Cardiac fibroblast (primary cell): ENCODE results near the gene SLC9A5.

Experiments
- DNase-seq, 2 donors: peaks; one replicate each; pipeline versions ENCODE4 v3.0.0 to v3.0.0-alpha.2; 2010; ENCODE audit warnings: low read depth in 2 of 2
- H3K4me3 ChIP-seq, 2 donors: replicated peaks in 1 of 2; 1 replicate in 1 of 2; 2 replicates in 1 of 2; pipeline ENCODE4 v1.5.1; 2011; ENCODE audit warnings: low read depth in 2 of 2, low read length in 2 of 2, mild to moderate bottlenecking in 2 of 2, moderate library complexity in 1 of 2
- CTCF ChIP-seq: IDR thresholded peaks from one replicate; pipeline ENCODE4 v1.5.1; 2011; ENCODE audit warnings: low read depth, mild to moderate bottlenecking, low read length, inconsistent platforms

The SLC9A5 gene

DNA sequence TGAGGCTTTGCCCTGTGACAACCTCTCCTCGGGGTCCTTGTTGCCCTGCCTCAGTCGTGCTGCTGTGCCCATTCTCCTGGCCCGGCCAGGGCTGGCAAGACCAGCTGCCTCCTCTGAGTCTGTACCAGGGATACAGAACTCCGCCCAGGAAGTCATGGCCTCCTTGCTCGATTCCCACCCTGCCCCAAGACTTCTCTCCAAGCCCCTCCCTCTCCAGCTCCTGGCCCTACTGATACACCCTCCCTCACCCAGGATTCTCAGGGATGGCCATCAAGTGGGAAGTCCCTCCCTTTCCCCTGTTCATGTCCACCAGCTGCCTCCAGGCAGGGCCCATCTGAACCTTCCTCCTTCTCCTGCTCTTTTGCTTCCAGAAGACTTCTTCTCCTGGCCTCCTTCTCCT lies 33.1 kb upstream of the SLC9A5 start:
- DNase-seq: no peak
- no peak overlapping the region for H3K4me3 ChIP-seq

GRCh38 chr16:67216612-67217490 lies 31.9 kb upstream of the SLC9A5 start:
- no peak overlapping the region for H3K4me3 ChIP-seq
- peak in 1 of 2 donors; percentile 41 for DNase-seq
- TF ChIP-seq CTCF: no peak

More for the DNA sequence above, 33.1 kb upstream of the SLC9A5 start:
- no peak for TF ChIP-seq CTCF

DNA sequence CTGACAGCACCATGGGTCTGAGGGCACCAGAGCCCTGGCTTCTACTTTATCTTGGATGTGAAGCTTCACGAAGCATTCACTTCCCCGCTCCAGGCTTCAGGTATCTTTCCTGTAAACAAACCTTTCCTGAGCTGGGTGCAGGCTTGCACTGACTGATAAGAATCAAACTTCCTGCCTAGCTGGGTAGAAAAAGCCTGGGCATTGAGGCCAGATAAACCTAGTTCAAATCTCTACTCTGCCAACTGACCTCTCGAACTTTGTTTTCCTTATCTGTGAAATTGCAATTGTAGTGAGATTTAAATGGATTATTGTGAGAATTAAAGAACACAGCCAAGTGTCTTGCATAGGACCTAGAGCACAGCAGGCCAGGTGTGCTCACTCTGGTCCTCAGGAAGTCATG lies 24.8 kb upstream of the SLC9A5 start:
- no peak overlapping the region for H3K4me3 ChIP-seq
- DNase-seq: no peak
- no peak for TF ChIP-seq CTCF

- peak overlapping the region; percentile 97 to 99 for H3K4me3 ChIP-seq
- TF ChIP-seq CTCF: no peak
- DNase-seq: no peak
These were observed 22.4 kb upstream of the SLC9A5 start for GRCh38 chr16:67226295-67226803.

DNA sequence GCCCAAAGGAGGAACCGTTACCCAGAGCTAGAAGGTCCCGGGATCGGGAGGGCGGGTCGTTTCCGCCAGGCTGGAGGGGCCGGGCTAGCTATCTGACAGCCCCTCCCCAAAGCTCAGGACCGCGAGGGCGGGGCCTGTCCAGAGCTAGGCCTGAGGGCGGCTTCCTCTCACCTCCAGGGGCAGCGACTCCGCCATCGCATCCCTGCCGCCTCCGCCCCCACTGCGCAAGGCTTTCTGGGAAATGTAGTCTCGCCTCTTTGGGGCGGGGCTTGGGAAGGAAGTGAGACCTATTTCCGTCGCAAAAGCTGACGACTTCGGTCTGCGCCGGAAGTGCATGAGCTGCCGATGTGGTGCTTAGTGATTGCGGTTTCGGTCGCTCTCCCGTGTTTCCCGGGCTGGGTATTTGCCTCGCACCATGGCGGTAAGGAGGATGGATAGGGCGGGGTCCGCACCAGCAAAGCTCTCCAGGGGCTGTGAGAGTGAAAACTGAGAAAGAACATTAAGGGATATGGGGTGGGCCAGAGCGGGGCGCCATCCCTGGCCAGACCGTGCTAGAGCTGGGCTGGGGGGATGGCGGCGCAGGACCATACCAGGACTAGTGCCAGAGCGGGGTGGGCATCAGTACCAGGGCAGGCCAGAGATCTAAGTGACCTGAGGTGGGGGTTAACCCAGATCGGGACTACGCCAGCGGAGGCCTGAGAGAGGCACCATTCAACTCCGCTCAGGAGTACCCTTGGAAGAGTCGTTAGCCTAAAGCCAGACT lies 21.8 kb upstream of the SLC9A5 start, which contains the start of gene TMEM208:
TMEM208 (plus strand) TSS at position 327 of the 763 bp plus-strand sequence; CDS start at position 416, 89 bp downstream.
- peak; percentile 98 to 99 for DNase-seq
- peak within 1 kb of the TSS; percentile 97 to 99 for H3K4me3 ChIP-seq
- no peak for TF ChIP-seq CTCF

GRCh38 chr16:67227567-67227921 lies 21.2 kb upstream of the SLC9A5 start:
- no peak for DNase-seq
- H3K4me3 ChIP-seq: peak overlapping the region; percentile 97 to 99
- TF ChIP-seq CTCF: no peak
